ENCODE measurements around the gene ITPK1.
A peak's percentile ranks its signal among the peaks of the same experiment; 100 is the strongest.

The ITPK1 gene

DNA sequence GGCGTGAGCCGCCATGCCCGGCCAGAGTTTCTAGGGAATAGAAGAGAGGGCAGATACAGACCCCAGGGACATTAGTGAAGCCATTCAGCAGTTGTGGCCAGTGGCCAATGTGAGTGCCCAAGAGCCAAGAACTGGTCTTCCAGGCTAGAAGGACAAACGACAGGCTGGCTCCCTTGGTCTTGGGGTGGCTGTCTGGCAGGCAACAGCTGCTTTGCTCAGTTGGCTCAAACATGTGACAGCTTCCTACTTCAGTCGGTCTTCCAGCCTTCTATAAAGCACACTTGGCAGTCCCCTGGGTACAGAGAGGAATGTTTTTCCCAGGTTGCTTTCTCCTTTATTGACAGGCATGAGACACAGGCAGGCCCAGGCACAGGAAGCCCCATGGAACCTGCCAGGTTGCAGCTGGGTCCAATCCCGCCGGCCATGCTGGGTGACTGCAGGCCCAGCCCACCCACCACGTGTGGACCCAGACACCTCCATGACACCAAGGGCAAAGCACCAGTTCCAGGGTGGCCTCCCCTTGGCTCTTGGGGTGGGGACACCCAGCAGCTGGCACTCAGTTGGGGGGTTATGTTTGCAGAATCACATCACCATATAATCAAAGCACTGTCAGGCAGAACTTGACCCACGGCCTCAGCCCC lies 177.4 kb downstream of the ITPK1 start:
- no peak for DNase-seq (ENCODE audit: low read depth)

DNA sequence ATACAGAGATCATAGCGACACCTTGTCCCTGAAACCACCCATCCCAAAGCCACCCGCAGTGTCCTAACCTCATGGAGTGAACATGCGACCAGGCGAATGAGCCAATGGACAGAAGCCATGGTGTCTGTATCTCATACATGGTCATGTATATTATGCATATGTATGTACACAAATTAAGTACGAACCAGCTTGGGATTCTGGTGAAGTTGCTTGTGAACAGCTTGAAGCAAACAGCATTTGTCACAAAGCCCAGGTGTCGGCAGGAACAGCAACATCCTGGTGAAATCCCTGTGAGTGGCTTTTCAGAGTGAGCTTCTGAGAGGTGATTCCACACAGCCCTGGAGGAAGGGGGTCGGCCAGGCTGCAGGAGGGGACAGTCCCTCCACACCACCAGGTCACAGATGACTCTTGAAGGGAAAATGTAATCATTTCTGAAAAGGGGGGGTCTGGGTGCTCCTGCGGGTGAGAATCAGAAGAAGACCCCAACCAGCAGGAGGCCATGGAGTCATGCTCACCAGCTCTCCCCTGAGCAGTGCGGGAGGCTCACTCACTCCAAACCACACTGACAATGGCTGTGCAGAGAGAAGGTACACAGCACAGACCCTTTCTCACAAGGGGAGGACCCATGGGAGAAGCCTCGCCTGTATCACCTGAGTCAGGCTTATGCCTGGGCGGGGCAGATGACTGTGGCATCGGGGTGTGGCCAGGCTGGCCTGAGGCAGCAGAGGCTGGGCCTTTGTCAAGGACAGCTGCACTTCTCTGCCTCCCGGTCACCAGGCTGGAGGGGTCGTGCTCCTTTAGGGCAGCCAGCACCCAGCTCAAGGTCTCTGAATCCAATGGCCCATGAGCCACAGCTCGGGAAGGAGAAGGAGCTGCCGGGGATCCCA lies 178.4 kb downstream of the ITPK1 start:
- DNase-seq (ENCODE audit: low read depth), result no peak

DNA sequence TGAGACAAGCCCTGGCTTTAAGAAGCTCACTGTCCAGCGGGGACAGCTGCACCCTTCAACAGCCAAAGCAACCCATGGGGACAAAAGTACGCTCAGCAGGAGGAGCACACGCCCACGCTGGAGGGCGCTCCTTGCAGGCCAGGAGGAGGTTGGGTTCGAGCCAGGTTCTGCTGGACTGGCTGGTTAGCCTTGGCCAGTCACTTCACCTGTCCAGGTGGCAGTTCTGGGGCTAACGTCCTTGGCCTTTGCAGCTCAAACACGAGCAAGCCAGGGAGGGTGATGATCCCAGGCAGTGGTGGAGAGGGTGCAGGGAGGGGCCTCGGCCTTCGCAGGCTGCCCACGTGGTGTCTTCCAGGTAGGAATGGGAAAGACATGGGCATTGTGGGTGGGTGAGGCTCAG lies 179.6 kb downstream of the ITPK1 start:
- no peak for DNase-seq (ENCODE audit: low read depth)

DNA sequence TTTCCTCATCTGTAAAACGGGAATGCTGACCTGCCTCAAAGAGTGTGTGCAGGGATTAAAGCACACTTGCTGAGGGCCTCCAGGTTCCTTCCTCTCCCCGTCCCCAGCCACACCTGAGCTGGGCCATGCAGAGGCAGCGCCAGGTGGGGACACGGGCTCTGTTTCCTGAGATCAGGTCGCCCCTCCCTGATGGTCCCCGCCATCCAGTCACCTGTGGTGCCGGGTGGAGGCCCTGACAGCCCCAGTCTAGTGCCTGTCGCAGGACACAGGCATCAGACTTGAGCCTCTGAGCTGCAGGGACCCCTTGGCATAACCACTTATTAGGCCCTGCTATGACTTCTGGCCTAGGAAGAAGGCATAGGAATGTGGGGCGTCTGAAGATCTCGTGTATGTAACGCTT lies 180.3 kb downstream of the ITPK1 start:
- DNase-seq (ENCODE audit: low read depth), result no peak

DNA sequence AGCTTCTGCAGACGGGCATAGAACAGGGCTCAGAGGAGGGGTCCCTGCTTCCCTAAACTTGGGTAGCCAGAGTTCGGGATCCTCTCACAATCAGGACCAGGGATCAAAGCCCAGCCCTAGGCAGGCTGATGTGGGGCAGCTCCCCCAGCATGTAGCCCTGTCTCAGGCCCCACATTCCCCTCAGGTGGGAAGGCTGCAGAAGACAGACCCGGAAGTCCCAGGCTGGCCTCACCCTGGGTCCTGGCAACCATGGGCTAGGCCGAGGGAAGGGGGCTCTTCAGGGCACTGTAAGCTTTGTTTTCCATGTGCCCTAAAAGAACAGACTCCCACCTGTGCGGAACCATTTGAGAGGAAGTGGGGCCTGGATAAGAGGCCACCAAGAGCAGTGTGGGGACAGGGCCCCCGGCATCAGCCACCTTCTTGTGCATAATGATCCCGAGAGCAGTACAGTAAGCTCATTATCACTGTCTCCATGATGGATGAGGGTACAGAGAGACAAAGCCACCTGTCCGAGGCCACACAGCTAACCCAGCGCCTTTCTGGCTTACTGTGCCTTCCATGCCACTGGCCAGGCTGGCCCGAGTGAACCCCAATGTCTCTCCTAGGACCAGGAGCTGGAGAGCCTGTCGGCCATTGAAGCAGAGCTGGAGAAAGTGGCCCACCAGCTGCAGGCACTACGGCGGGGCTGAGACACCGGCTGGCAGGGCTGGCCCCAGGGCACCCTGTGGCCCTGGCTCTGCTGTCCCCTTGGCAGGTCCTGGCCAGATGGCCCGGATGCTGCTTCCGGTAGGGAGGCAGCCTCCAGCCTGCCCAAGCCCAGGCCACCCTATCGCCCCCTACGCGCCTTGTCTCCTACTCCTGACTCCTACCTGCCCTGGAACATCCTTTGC lies 181.3 kb downstream of the ITPK1 start:
- no peak for DNase-seq (ENCODE audit: low read depth)

DNA sequence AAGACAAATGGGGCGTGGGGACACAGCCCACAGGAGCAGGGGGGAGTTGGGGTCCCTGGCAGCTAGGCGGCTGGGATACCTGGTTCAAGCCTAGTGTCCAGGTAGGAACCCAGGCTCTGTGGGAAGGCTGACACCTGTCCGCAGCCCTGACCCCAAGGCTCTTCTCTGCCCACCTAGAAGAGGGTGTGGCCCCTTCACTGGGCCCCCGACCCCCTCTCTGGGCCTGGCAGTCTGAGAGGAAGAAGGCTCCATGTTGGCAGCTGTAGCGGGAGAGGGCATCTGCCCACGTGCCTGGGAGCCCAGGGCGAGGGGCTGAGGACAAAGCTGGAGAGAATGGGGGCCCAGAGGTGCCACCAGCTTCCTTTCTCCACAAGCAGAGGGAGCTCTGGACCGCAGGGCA lies 182.2 kb downstream of the ITPK1 start:
- no peak for DNase-seq (ENCODE audit: low read depth)

DNA sequence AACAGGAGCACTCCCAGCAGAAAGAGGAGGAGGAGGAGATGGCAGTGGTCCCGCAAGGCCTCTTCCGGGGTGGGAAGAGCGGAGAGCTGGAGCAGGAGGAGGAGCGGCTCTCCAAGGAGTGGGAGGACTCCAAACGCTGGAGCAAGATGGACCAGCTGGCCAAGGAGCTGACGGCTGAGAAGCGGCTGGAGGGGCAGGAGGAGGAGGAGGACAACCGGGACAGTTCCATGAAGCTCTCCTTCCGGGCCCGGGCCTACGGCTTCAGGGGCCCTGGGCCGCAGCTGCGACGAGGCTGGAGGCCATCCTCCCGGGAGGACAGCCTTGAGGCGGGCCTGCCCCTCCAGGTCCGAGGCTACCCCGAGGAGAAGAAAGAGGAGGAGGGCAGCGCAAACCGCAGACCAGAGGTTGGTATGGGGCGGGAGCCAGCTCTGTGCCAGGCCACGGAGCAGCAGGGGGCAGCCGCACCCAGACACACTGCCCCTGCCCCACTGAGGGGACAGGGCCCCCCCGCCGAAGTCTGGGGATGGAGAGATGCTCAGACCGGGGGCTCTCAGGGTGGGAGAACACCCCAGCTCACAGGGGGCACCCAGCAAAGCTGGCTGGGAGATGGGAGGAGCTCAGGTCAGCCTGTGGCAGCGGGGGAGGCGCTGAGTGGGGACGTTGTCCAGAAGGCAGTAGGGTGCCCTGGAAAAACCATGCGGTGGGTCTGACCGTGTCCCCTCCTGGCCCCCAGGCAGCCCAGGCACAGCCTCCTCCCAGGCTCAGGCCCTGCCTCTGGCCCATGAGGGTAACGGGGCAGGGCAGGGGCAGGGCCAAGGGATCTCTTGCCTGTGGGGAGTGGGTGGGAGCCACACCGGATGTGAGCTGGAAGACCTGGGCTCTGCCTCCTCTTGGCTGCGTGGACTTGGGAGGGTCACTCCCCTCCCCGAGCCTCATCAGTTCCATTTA lies 183.0 kb downstream of the ITPK1 start:
- peak; percentile 24 for DNase-seq (ENCODE audit: low read depth)

DNA sequence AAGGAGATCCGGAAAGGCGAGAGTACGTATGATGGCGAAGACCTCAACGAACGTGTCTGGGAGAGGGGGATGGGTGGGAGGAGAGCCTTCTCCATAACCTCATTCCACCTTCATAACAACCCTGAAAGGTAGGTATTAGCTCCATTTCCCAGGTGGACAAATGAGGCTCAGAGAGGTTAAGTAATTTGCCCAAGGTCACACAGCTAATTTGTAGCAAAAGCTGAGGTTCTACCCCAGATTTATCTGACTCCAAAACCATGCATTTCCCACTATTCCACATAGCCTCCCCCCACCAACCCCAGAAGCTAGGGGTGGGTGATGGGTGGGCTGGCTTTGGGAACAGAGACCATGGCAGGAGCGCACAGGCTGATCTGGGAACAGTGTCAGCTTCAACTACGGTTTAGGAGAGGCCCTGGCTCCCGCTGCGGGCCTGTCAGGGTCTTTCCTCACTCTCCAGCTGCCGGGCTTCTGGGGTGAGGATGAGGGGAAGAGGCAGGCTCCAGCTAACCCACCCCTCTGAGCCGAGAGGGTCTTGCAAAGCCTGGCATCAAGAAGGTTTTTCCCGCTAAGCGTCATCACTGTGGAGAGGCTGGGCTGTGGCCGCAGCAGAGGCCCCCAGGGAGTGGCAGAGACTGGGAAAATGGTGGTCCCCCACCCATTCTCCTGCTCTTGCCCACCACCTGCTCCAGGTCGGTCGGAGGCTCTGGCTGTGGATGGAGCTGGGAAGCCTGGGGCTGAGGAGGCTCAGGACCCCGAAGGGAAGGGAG lies 183.9 kb downstream of the ITPK1 start:
- no peak for DNase-seq (ENCODE audit: low read depth)

DNA sequence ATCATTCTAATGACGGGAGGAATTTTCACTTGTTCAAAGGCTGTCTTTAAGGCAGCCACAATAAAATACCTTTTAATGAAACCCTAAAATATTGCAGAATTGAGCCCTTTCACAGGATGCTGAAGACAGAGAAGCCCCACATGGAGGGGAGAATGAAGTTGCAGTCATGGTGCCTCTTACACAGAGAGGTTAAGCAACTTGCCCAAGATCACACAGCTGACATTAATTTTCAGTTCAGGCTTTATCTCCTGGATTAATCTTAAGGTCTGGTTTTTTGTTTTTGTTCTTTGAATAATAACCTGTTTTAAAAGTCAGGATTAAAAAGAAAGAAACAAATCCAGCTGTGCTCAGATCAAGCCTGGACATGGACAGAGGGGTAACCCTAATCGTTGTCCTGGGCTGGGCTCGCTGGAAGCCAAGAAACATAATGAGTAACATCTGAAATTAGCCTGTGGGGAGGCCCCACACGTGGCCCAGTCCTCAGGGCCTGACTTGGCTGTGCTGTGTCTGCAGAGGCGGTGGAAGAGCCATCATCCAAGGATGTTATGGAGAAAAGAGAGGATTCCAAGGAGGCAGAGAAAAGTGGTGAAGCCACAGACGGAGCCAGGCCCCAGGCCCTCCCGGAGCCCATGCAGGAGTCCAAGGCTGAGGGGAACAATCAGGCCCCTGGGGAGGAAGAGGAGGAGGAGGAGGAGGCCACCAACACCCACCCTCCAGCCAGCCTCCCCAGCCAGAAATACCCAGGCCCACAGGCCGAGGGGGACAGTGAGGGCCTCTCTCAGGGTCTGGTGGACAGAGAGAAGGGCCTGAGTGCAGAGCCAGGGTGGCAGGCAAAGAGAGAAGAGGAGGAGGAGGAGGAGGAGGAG lies 184.8 kb downstream of the ITPK1 start:
- DNase-seq (ENCODE audit: low read depth), result no peak

DNA sequence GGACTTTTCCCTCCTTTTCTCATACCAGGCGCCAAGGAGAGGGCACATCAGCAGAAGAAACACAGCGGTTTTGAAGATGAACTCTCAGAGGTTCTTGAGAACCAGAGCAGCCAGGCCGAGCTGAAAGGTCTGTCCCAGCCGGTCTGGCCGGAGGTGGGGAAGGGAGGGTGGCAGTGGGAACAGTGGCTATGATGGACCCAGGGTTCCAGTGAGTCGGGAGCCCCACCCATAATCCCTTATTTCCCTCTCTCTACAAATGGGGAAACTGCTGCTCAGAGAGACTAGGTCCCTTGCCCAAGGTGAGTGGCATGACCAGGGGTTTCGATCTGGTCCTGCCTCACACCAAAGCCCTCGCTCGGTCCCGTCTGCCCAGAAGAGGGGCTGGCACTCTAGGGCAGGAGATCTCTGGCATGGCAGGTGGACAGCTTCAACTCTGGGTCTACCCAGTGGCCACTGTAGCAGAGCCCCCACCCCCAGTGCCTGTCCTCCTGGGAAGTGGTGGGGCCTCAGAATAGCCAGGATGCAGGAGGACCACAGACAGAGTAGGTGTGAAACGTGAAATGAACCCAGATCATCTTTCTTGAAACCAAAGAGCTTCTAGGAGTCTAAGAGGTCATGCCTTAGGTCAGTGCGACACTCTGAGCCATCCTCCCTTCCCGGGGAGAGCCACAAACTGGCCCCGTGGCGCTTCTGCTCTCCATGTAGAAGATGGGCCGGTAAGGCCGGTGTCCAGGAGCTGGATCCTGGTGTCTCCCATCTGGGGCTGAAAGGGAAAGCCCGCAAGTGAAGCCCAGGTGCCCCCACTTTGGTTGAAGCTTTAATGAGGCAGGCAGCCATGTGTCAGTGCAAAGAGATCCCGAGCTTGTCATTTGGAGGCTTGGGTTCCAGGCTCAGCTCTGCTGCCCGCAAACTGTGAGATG lies 185.8 kb downstream of the ITPK1 start:
- DNase-seq (ENCODE audit: low read depth), result no peak

DNA sequence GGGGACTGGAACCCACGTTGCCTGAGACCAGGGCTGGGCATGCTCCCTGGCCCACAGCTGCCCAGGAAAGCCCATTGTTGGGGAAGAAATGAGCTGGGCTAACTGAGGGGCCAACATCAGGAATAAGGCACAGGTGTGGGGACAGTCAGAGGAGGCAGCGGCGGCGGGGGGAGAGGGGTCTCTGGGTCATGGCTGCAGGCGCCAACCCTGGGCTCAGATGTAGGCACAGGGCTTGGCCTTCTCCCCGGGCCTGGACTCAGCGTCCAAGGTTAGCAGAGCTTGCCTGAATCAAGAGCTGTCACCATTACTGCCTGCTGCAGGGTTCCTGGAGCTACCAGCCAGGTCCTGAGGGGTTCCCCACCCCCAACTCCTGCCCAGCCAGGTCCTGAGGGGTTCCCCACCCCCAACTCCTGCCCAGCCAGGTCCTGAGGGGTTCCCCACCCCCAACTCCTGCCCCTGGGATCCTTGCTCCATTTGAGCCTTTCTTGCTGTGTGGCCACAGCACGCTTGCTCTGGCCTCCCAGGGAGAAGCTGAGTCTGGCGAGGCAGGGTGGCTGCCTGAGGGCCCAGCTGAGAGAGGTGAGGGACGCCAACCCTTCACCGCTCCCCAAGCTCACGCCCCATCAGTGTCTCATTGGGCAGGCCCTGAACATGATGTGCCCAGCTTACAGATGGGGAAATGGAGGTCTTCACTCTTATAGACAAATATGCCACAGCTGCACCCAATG lies 186.6 kb downstream of the ITPK1 start:
- DNase-seq (ENCODE audit: low read depth), result no peak

DNA sequence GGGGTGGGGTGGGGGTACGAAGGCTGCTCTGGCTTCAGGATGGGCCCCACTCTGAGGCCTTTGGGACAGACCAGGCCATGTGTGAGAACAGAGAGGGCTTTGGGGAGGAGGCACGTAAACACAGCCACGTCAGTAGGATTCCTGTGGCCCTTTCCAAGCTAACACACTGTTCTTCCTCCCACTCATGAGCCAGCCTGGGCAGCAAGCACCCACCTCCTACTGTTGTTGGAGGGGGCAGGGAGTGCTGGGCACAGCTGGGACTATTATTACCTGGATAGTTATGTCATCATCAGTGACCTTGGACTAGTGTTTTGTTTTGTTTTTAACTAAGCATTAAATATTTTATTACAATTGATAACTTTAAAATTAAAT lies 187.5 kb downstream of the ITPK1 start:
- no peak for DNase-seq (ENCODE audit: low read depth)

DNA sequence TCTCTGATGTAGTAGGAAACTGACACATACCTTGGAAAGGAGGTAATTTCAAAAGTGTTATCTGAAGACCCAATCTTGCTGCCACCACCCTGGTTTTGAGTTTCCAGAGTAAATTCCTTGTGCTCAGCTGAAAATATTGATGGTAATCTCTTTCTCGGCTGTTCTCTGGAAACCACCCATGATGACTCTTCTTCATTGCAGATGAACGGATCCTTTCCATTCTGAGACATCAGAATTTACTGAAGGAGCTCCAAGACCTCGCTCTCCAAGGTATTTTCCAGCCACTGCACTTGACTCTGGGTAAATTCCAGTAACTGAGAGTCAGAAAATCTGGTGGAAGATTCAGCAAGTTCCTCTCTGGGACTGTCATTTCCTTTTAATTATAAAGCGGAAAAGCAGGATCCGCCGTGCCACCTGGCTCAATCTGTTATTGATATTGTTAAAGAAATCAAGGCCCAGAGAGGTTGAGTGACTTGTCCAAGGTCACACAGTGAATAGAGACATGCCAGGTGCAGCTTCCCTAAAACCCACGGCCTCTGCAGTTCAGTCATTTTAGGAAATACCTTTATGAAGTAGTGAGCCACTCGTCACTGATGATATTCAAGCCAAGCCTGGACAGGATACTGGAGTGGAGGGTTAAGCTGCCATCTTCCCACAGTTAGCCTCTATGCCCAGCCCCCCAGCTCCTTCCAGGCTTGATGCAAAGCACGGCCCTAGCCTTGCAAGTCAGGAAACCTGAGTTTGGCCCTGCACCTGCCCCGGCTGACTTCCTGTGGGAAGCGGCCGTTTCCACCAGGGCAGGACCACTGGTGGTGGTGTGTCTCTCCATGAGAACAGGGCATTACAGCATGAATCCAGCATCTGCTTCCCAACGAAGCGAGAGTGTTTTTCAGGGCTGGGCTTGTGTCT lies 188.1 kb downstream of the ITPK1 start:
- DNase-seq (ENCODE audit: low read depth), result no peak

DNA sequence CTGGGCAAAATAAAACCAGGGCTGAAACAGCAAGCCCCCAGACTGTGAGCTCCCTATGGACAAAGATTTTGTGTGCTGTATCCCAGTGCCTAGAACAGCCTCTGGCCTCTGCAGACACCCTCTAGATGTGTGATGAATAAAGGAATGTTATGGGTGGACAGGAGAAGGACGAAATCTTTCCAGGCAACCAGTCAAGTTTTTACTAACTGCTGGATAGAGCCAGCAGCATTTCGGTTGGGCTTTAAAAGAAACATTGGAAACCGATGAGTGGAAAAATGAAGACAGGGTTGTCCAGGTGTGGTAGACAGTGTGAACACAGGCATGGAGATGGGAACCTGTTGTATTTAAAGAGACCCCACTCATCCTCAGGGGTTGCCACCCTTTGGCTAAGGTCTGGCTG lies 188.8 kb downstream of the ITPK1 start:
- no peak for DNase-seq (ENCODE audit: low read depth)

DNA sequence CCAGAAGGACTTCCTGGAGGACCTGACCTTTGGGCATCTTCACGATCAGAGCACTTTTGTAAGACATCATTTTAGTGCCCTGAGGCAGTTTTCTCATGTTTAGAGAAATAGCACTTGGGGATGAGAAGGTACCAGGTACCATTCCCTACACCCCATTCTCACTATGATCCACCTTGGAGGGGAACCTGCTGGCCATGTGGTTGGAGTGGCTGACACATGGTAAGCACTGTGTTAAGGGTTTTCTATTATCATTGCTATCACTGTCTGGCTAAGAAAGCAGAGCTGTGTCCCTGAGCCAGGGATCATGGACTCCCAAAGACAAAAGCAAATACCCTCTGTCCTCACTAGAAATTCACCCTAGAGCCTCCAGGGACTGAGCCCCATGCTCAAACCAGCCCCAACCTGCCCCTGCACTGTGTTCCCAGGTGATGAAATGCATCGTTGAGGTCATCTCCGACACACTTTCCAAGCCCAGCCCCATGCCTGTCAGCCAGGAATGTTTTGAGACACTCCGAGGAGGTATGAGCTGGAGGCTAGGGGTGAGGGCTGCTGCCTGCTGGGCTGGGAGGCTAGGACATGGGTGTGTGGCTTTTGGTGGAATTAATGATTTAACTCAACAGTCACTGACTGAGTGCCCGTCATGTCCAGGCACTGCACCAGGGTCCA lies 189.4 kb downstream of the ITPK1 start:
- no peak for DNase-seq (ENCODE audit: low read depth)

DNA sequence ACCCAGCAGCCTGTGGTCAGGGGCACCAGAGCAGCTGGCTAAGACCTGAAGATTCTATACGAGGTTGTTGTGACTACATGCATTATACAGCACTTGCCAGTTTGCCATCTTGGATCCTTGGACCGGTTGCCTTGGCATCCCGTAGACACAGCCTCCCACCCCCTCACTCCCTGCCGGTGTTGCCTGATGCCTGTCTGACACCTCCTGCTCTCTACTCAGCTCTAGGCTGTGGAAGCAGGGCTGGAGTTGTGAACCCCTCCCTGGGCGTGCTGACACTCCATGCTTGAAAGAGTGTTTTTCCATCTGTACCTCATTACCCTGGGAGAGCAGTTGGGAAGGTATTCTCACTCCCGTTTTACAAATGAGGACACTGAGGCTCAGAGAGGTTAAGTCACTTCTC lies 190.3 kb downstream of the ITPK1 start:
- DNase-seq (ENCODE audit: low read depth), result no peak
